HG02759 (cell line): Measurements from ENCODE around the gene MSI2.

Experiments used
- ATAC-seq: cut with Tn5 transposase; IDR thresholded peaks from one replicate; pipeline ENCODE4 v1.9.1; 2021; ENCODE audit warnings: mild to moderate bottlenecking, moderate library complexity; ENCODE audit not compliant: unreplicated experiment

The MSI2 gene

DNA sequence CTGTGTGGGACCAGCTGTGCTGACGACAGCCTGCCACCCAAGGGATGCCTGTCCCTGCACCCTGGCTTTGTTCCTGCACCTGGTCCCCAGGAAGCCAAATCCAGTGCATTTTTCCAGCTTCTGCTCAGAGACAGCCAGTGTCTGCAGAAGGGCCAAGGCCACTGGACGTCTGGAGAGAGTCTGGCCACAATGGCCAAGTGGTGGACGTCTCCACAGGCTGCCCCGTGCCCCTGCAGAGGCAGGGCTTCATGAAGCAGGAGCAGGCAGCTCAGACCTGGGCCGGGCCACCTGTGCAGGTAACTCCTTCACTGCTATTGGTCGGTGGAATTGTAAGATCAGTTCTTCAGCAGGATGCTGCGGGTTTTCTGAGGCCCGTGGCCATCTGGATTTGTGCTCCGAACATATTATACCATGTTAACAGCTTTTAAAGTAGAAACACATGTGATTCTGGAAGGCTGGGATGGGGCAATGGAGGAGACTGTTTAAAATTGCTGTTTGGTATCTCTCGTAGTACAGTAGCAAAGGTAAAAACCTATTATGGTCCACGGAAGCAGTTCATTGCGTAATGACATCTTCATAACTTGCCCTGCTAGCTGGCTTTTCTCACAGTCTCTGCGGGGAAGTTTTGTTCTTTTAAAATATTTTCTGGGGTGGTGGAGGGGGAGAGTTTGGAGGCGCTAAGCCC is 303.5 kb downstream of the MSI2 start:
- no peak for ATAC-seq

DNA sequence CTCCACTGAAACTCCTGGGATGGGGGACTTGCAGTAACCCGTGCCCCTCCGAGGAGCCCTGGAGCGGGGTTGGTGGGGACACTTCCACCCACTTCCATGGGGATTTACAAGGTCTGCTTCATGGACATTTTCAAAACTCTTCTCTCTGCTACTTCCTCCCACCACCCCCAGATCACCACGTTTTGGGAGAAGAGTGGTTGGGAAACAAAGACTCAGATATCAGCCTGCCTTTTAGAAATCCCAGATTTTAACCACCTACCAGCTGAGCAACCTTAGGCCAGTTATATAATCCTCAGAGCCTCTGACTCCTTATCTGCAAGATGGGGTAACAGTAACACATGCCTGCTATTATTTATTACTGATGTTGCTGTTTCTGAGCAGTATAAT is 304.0 kb downstream of the MSI2 start:
- ATAC-seq, result no peak

DNA sequence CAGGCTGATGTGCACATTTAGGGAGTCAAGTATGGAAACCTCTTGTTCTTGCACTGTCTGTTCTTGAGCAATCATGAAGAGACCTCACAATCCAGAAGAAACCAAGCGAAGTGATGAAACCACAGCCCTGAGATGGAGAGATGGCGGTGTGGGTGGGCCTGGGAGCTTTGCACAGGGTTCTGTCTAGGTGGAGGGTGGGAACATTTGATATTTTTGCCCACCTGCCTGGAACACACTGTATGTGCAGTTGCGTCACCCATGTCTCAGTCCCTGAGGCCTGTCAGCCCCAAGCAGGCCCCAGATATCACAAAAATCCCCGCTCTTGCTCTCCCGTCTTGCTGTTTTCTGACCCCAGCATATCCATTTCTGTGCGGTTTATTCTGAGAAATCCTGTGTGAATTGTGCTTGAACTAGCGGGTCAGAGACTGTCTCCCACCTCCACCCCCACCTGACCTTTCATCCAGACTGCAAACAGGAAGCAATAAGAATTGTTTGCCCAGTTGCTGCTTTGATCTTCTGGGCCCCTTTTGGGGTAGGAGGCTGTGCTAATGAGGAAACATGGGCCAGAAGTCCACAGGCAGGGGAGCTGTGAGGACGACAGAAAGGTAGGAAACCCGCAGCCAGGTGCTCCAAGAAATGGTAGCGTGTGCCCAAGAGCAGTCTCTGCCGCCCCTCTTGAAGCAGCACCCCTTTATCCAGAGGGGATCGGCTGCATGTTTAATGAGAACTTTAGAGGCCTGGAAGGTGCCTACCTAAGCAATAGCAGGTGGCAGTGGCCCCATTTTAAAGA is 304.9 kb downstream of the MSI2 start:
- ATAC-seq, result no peak

DNA sequence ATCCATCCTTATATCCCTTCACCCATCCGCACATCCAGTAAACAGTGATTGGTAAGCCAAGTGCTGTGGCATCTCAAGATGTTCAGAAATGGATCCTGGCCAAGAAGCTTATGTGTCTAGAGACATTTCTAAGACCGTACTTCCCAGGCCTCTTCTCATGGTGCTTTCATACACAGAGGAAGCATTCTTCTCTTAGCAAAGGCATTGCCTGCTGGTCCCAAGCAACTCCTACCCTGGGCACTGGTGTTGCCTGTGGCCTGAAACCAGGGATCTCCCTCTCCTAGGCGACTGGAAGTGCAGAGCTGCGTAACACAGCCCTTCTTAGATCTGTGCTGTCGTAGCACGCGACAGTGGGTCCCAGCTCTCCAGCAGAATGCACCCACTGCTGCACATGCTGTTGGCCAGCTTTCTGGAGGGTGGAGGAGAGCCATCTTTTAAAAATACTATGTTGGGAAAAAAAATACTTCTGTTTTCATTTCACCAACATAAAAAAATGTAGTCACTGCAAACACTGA is 305.9 kb downstream of the MSI2 start:
- no peak for ATAC-seq

DNA sequence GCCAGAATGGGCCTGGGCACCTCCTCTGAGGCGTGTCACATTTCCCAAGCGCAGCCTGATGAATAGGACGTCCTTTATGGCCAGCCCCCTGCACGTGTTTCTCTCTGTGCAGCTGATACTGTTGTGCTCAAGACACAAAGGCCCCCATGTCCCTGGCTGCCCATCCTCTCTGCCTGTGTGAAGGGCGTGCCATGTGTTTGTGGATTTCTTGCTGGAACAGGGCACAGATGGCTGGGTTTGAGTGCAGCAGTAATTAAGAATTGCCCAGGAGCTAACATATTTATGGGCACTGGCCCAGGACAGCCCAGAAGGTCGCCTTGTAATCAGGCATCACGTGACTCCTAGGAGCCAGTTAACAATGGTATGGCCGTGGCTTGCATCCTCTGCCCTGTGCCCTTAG is 307.6 kb downstream of the MSI2 start:
- ATAC-seq, result no peak

DNA sequence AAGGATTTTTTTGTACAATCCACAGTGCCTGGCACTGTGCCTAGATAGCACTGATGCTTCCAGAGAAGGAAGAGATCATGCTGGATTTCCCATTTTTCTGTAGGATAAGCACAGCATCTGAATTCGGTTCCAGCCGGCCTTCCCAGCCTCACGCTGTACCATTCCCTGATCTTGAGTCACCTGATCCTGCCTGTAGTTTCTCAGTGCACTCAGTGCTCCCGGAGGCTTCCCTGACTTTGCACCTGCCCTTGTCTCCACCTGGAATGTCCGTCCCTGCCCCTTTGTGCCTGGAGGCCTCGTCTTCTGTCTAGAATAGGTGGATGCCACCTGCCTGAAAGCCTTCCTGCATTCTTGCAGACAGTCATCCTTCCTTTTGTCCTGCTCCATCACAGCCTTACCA is 308.9 kb downstream of the MSI2 start:
- no peak for ATAC-seq

DNA sequence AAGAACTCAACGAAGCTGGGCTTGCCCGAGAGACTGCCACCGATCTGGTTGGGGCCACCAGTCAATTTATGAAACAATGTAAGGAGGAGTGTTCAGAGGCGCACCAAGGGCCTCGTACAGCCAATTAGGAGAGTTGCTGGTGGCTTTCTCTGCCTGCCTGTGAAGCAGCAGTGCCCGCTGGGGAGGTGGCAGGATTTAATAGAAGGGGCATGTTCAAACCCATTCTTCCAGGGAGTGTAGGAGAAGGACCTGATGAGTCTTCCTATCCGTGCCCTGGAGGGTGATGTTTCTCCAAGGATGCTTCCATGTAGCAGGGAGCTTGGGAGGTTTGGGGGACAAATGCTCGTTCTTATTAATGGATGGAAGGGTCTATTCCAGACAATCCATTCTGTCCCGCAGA is 310.4 kb downstream of the MSI2 start:
- no peak for ATAC-seq

DNA sequence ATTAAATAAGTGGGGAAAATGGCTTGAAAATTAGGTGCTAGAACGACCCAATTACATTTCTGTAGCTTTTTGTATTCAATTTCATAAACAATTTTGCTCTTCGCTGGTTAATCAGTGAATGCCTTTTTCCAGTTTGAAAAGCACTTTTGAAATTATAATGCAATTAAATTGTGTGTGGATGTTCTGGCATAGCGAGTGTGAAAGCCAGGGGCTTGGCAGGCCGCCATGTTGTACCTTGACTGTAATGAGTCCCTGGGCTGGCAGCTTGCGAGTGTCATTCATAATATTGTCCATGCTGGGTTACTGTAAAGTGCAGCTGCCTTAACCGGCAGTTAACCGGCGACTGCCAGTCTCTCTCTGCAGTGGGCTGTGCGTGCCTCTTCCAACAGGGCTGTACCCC is 310.9 kb downstream of the MSI2 start:
- no peak for ATAC-seq

DNA sequence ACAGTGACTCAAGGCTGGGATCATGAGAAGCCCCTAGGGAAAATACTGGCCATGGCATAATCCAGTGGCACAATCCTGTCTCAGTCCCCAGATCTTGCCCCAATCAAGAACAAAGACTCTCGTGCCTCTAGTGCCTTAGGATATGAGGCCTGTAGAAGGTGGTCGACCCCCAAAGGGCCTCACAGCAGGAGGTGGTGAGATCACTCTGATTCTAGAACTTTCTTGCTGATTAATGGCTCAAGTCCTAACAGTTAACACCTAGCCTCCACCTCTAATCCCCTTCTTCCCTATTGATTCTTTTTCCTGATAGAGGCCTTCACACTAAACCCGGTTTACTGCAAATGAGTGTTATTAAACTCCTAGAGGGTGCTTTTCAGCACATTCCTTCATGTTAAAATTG is 312.0 kb downstream of the MSI2 start:
- ATAC-seq, result no peak

DNA sequence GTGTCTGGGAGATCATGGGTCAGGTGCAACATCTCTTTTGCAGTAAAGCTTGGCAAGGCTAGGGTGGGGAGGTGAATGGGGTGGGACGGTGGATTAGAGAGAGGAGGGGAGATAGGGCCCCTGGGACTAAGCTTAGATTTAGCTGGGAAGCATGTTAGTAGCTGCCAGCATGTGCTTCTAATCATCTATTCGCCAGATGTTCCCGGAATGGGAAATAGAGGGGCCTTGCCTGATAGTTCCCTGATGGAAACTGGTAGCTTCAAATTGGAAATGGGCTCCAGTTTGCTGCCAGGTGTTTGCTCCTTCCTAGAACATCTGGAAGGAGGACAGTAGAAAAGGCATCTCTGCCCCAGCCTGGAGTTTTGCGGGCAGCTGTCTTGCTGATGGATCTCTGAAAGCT is 312.7 kb downstream of the MSI2 start:
- no peak for ATAC-seq

DNA sequence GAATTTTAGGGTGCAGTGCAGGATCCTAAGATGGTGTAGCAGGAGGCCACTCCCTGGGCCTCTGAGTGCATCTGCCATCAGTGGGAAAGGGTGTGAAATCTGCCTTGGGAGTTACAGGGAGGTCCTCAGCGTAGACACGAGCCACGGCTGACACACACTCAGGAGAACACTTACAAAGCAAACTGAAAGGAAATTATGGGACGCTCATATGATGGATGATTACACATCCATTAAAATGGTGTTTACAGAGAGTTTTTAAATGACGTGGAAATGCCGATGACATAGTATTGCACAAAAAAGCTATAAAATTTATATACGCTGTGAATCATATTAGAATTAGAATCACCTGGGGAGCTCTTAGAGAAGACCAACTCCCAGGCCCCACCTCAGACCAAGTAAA is 313.5 kb downstream of the MSI2 start:
- no peak for ATAC-seq

DNA sequence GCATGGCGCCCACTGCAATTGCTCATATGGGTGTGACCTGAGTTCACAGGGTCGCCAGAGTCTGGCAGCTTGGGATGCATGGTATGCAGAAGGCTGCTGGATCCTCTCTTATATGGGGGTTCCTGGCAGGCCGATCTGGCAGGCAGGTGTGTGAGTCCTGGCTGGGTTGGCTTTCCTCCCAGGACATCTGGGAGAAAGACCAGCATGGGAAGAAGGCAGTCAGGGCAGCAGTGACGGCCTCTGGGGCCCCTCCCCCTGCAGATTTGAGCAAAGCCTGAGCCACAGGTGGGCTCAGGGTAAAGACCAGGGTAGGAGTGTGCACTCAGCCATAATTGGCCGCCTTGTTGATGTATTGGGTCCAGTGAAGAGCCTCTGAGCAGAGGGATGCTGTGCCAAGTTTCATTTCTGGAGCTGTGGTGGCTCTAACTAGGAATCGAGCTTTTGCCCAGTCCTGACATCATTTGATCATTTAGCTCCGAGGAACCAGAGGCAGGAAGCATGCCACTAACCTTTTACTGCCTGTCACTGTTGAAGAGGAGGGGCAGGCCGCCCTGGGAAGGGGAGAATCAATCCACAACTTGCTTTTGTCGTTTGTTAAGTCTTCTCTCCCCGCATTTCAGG is 314.5 kb downstream of the MSI2 start:
- no peak for ATAC-seq

DNA sequence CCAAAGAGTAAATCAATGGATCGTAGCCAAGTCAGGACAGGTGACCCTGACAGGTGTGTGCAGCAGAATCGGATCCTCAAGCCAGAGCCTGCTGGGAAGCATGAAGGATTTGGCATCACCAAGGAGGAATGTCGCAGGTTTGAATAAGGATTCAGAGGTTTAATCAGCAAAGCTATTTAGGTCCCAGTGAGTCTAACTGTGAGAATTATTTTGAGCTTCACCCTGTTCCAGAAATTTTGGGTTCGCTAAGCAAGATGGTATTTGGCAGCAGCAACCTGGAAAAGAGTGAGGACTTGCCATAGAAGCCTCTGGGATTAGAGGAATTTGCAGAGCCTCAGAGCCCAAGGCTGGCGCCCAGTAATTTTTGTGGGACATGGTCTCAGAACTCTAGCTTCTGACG is 315.7 kb downstream of the MSI2 start:
- no peak for ATAC-seq

DNA sequence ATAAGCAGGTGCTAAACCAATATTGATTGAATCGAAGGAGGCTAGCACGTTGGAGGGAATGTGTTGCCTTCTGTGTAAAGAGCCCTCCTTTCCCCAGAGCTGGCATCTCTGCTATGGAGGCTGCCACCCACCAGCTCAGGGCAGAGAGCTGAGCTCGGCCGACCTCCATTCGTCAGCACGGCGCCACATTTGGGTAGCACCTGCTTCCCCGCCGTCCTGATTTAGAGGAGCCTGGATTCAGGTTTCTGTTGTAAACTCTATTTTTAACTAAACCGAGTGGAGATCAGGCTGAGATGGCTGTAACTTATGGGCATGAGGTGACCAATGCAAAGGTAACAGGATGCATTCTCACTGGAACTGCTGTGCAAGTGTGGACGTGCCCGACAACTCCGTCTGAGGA is 316.3 kb downstream of the MSI2 start:
- ATAC-seq, result no peak

DNA sequence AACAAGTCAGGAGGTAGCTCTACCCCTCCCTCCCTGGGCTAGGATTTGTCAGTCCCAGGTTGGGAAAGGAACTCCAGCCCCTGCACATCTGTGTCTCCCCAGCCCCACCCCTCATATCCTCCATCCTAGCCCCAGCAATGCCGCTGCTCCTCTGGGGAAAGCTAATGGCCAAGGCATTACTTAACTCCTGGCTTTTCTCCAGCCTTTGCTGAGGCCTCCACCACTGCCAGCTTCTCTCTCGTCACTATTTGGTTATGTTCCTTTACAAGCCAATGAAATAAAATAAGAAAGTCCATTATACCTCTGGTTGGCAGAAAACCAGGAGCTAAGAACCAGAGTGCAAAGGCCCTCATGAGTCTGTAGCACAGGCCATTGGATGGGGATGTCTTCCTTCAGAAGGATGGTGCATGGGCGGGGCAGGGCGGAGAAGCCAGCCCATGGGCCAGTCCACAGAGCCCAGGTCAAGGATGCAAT is 317.8 kb downstream of the MSI2 start:
- ATAC-seq, result no peak

DNA sequence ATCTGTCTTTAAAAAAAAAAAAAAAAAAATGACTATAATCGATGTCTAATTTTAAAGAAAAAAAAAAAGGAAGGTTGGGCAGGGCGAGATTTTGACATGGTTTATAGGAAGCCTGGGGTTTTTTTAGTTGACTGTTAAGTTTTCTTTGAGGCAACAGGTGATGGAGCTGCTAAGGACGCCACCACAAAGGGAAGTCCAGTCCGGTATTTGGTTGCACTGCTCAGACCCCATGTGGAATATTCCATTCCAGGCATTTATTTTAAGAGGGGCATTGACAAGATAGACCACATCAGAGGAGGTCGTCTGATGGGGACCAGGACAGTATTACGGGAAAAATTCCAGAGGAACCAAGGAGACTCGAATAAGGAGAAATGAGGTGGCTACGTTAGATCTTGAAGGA is 320.4 kb downstream of the MSI2 start:
- no peak for ATAC-seq

DNA sequence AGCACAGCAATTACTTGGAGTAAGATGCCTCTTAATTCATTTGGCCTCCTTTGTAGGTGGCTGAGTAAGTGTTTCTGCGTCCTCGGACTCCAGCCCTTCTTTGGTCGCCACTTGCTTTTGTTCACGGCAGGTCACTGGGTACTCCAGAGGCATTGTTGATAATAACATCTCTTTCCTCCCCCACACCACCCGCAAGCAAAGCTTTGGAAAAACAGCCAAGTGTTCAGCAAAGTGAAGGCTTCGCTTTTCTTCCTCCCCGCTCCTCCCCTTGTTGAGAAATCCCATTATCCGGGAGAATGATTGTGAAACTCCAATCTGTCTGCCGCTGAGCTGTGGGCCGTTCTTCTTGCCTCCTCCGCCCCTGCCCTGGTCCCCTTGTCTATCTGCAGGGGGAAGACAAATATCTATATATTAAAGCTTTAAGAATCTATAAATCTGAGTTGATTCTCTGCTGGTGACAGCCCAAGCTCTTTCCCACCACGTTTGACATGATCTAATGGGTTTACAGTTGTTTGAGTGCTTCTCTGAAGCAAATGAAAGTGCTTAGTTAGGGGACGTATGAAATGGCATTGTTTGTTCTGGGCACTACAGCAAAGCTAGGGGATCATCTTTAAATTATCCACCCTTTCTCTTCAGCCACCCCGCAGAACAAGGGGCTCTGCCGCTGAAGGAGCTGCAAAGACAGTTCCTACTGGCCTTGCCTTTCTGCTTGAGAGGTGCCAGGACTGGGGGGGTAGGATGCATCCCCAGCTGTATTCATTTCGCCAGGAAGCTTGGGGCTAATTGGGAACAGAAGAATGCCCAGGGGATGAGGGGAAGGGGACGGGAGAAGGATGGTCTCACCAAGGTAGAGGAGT is 321.7 kb downstream of the MSI2 start:
- ATAC-seq, result no peak

DNA sequence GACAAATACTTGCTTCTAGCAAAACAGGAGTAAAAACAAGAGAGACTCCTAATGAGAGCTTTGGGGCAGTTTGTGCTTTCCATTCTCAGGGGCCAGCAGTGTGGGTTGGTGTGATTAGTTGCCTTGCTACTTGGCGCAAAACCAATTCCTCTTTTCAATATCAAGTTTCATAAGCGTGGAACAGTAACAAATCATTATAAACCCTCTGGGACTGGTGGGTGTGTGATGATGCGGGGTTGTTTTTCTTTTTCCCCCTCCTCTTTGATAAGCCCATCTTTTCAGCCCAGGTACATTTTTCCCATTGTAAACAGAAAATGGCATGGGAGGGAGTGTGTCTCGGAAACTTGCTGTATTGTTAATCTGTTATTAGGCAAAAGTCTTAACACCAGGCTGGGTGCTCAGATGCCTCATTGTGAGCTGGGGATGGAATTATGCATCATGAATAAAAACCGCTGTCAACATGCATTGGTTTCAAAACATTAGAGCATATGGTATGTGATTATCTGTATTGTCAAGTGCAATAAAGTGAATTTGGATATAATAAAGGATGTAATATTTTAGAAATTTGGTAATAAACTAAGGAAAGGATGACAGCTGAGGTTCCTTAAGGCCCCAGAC is 322.4 kb downstream of the MSI2 start:
- no peak for ATAC-seq

DNA sequence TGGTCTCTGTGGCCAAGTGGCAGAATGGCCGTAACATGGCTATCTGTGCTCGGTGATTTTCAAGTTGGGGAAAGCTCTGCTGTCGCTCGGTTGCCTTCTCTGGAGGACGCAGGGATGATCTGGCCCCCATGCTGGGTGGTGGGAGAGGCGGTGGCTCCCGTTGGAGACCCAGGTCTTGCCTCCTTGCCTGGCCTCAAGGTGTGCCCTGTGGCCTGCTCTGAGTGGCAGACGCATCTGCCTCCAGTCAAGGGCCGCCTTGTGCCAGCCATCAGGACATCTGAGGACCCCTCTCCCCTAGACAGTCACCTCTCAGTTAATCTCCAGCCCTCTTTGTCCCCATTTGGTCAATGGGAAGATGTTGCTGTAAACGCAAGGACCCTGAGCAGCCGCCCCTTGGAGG is 322.9 kb downstream of the MSI2 start:
- no peak for ATAC-seq

DNA sequence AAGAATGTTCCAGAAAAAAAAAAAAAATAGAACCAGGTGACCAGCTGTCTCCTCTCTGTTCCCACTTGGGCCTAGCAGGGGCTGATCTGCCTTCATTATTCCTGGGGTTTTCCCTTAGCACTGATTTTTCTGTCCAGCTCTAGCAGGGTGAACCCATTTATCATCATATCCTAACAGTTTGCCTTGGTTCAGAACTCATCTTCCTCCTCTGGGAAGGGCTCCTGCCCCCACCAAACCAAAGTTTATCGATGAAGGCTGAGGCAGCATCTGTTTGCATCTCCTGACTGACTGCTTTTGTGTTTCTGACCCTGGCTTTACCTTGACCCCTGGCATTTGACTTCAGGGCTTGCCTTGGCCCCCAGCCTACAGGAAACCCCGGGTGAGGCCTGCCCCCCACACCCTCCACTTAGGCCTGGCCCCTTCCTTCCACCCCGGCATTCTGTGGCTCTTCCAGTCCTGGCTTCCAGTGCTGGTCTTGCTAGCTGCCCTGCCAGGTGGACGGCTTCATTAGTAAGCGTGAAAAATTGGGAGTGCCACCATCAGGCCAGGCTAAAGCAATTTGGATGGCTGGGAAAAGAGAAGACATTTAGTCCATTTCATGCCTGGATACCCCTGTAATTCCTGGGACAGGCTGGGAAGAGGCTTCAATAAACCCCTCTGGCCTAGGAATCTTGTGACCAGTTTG is 323.9 kb downstream of the MSI2 start:
- no peak for ATAC-seq
